ENCODE results near the gene SND1. TPM values are rescaled to one million over a fixed set of nuclear protein-coding genes. Genes with fewer than 3 reads are reported as not detected.

The SND1 gene
- total and polyA plus RNA-seq, 2 donors (not counting 1 experiment from before 2014, with no cell fraction given): 137 to 174 TPM

- TF ChIP-seq CTCF (conservative IDR thresholded peaks at IDR 0.05 in 1 of 2, IDR thresholded peaks at IDR 0.05 in 1 of 2; ENCODE audit: low read depth in 1 of 2, low read length in 2 of 2) (no peak), EZH2 (IDR thresholded peaks at IDR 0.05; ENCODE audit: low read length, missing control alignments) (no peak)
- Histone ChIP-seq H2AFZ (ENCODE audit: low read length) (no peak overlapping the region), H4K20me1 (ENCODE audit: control insufficient read depth, extremely low read depth, insufficient read depth, low read length) (no peaks in the 10 kb centered on the region), H3K79me2 (ENCODE audit: control insufficient read depth, insufficient read depth, low read length) (no peaks in the 10 kb centered on the region), H3K4me1 (ENCODE audit: control insufficient read depth, extremely low read depth, insufficient read depth, low read length) (peaks cover 2% of the 10 kb centered on the region), H3K27ac (ENCODE audit: insufficient read depth, low read length) (no peak overlapping the region), H3K9ac (ENCODE audit: insufficient read depth, low read length) (no peak overlapping the region), H3K4me2 (ENCODE audit: extremely low read depth, insufficient read depth, low read length) (no peak overlapping the region), H3K4me3 (replicated peaks in 1 of 4; ENCODE audit: control extremely low read depth in 1 of 4, insufficient read depth in 1 of 4, low read depth in 3 of 4, low read length in 4 of 4) (no peak overlapping the region), H3K36me3 (ENCODE audit: control insufficient read depth, insufficient read depth, low read length) (no peaks in the 10 kb centered on the region), H3K27me3 (ENCODE audit: control insufficient read depth, insufficient read depth, low read length) (no peaks in the 10 kb centered on the region), H3K9me3 (ENCODE audit: control insufficient read depth, insufficient read depth, low read depth, low read length) (no peaks in the 10 kb centered on the region)
- no peak for DNase-seq (ENCODE audit: low read depth in 2 of 2)
Measured at GRCh38 chr7:128045158-128045557, 393.2 kb downstream of the SND1 start.

- DNase-seq (ENCODE audit: low read depth in 2 of 2): peak in 1 of 2 donors; percentile 61
- no peaks in the 10 kb centered on the region for H4K20me1 ChIP-seq (ENCODE audit: control insufficient read depth, extremely low read depth, insufficient read depth, low read length)
- no peak overlapping the region for H3K4me3 ChIP-seq (replicated peaks in 1 of 4; ENCODE audit: control extremely low read depth in 1 of 4, insufficient read depth in 1 of 4, low read depth in 3 of 4, low read length in 4 of 4)
- peaks cover under 1% of the 10 kb centered on the region for H3K4me1 ChIP-seq (ENCODE audit: control insufficient read depth, extremely low read depth, insufficient read depth, low read length)
- no peak overlapping the region for H2AFZ ChIP-seq (ENCODE audit: low read length)
- TF ChIP-seq CTCF (conservative IDR thresholded peaks at IDR 0.05 in 1 of 2, IDR thresholded peaks at IDR 0.05 in 1 of 2; ENCODE audit: low read depth in 1 of 2, low read length in 2 of 2): no peak
- no peak for TF ChIP-seq EZH2 (IDR thresholded peaks at IDR 0.05; ENCODE audit: low read length, missing control alignments)
- no peak overlapping the region for H3K27ac ChIP-seq (ENCODE audit: insufficient read depth, low read length)
- no peak overlapping the region for H3K4me2 ChIP-seq (ENCODE audit: extremely low read depth, insufficient read depth, low read length)
- H3K9ac ChIP-seq (ENCODE audit: insufficient read depth, low read length): no peak overlapping the region
- no peaks in the 10 kb centered on the region for H3K27me3 ChIP-seq (ENCODE audit: control insufficient read depth, insufficient read depth, low read length)
- no peaks in the 10 kb centered on the region for H3K9me3 ChIP-seq (ENCODE audit: control insufficient read depth, insufficient read depth, low read depth, low read length)
- no peaks in the 10 kb centered on the region for H3K36me3 ChIP-seq (ENCODE audit: control insufficient read depth, insufficient read depth, low read length)
- no peaks in the 10 kb centered on the region for H3K79me2 ChIP-seq (ENCODE audit: control insufficient read depth, insufficient read depth, low read length)
Measured at GRCh38 chr7:128045766-128046165, 393.8 kb downstream of the SND1 start.

- Histone ChIP-seq H3K79me2 (ENCODE audit: control insufficient read depth, insufficient read depth, low read length) (no peaks in the 10 kb centered on the region), H3K27me3 (ENCODE audit: control insufficient read depth, insufficient read depth, low read length) (no peaks in the 10 kb centered on the region), H3K4me3 (replicated peaks in 1 of 4; ENCODE audit: control extremely low read depth in 1 of 4, insufficient read depth in 1 of 4, low read depth in 3 of 4, low read length in 4 of 4) (no peak overlapping the region), H3K9me3 (ENCODE audit: control insufficient read depth, insufficient read depth, low read depth, low read length) (no peaks in the 10 kb centered on the region), H2AFZ (ENCODE audit: low read length) (no peak overlapping the region), H3K9ac (ENCODE audit: insufficient read depth, low read length) (no peak overlapping the region), H4K20me1 (ENCODE audit: control insufficient read depth, extremely low read depth, insufficient read depth, low read length) (no peaks in the 10 kb centered on the region), H3K36me3 (ENCODE audit: control insufficient read depth, insufficient read depth, low read length) (no peaks in the 10 kb centered on the region), H3K27ac (ENCODE audit: insufficient read depth, low read length) (no peak overlapping the region), H3K4me1 (ENCODE audit: control insufficient read depth, extremely low read depth, insufficient read depth, low read length) (no peaks in the 10 kb centered on the region), H3K4me2 (ENCODE audit: extremely low read depth, insufficient read depth, low read length) (no peak overlapping the region)
- TF ChIP-seq EZH2 (IDR thresholded peaks at IDR 0.05; ENCODE audit: low read length, missing control alignments) (no peak), CTCF (conservative IDR thresholded peaks at IDR 0.05 in 1 of 2, IDR thresholded peaks at IDR 0.05 in 1 of 2; ENCODE audit: low read depth in 1 of 2, low read length in 2 of 2) (no peak)
- no peak for DNase-seq (ENCODE audit: low read depth in 2 of 2)
Measured at GRCh38 chr7:128052404-128052803, 400.4 kb downstream of the SND1 start.
